GM12891 (cell line): ENCODE measurements around the gene BCL3.

ENCODE experiments used
- POLR2A ChIP-seq: IDR thresholded peaks from 2 replicates; pipeline ENCODE4 v1.6.1; 2011; ENCODE audit warnings: low read depth, low read length, control low read depth
- POLR2AphosphoS5 ChIP-seq: IDR thresholded peaks from 2 replicates; pipeline ENCODE4 v1.6.1; 2011; ENCODE audit warnings: low read depth, low read length, control low read depth
- SPI1 ChIP-seq: IDR thresholded peaks from 2 replicates; pipeline ENCODE4 v1.6.1; 2011; ENCODE audit warnings: low read depth, low read length, control low read depth

DNA sequence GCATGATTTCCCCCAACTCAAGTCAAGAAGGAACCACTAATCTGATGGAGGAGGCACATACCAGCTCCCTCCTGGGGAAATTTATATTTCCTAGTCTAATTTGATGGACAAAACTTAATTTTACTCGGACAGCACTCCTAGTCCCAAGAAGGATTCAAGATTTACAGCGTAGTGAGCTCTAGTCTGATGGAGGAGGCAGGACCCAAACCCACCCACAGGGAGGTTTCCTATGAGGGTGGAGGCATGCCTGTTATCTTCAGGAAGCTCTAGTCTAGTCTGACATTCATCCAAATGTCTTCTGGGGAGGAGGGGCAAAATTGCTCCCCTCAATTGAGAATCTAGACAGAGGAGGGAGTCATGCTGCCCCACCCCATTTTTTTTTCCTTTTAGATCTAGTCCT, 10.4 kb upstream of the BCL3 start:
- no peak for TF ChIP-seq POLR2A
- no peak for TF ChIP-seq SPI1
- no peak for TF ChIP-seq POLR2AphosphoS5
